GM12878 (cell line): ENCODE measurements around the gene LMF2. TPM values are rescaled to one million over a fixed set of nuclear protein-coding genes. Genes with fewer than 3 reads are reported as not detected.

ENCODE experiments used
- BRCA1 ChIP-seq: IDR thresholded peaks from 2 replicates; pipeline ENCODE4 v1.6.1; 2011; ENCODE audit warnings: low read depth, low read length, improper control_type of control experiment
- CHD2 ChIP-seq: IDR thresholded peaks from 2 replicates; pipeline ENCODE4 v1.6.1; 2011; ENCODE audit warnings: low read depth, low read length, improper control_type of control experiment, borderline replicate concordance
- EP300 ChIP-seq, 2 experiments: fragments of 150-350 bp in 1 of 2; IDR thresholded peaks; 2 replicates each; pipeline ENCODE4 v1.6.1; 2011 to 2012; ENCODE audit warnings: low read depth in 2 of 2, low read length in 2 of 2, borderline replicate concordance in 1 of 2, improper control_type of control experiment in 1 of 2, inconsistent platforms in 1 of 2; ENCODE audit not compliant: control insufficient read depth in 1 of 2
- FOS ChIP-seq: IDR thresholded peaks from 3 replicates; pipeline ENCODE4 v1.6.1; 2011; ENCODE audit warnings: borderline replicate concordance; ENCODE audit not compliant: insufficient read length; ENCODE audit errors: extremely low read depth
- FOXM1 ChIP-seq: IDR thresholded peaks from 2 replicates; pipeline ENCODE4 v1.6.1; 2012; ENCODE audit warnings: low read depth, mild to moderate bottlenecking, inconsistent platforms, low read length, moderate library complexity
- KDM1A ChIP-seq: fragments of 200-600 bp; sonication (generic); IDR thresholded peaks from 2 replicates; pipeline ENCODE4 v1.6.1; 2016; ENCODE audit warnings: borderline replicate concordance
- PAX5 ChIP-seq: IDR thresholded peaks from 2 replicates; pipeline ENCODE4 v1.6.1; 2011; ENCODE audit warnings: low read depth, low read length, borderline replicate concordance
- RB1 ChIP-seq: fragments of 450-650 bp; formaldehyde crosslinking; IDR thresholded peaks from 2 replicates; pipeline ENCODE4 v1.6.1; 2017; ENCODE audit warnings: mild to moderate bottlenecking, borderline replicate concordance
- SIX5 ChIP-seq: IDR thresholded peaks from 2 replicates; pipeline ENCODE4 v1.6.1; 2011; ENCODE audit warnings: mild to moderate bottlenecking, low read depth, low read length, moderate library complexity; ENCODE audit not compliant: severe bottlenecking
- SREBF2 ChIP-seq: IDR thresholded peaks from 2 replicates; pipeline ENCODE4 v1.6.1; 2012; ENCODE audit warnings: mild to moderate bottlenecking, low read length
- SUPT20H ChIP-seq: IDR thresholded peaks from 2 replicates; pipeline ENCODE4 v1.6.1; 2011; ENCODE audit warnings: low read depth, mild to moderate bottlenecking, low read length, moderate library complexity, borderline replicate concordance; ENCODE audit not compliant: control insufficient read depth
- TAF1 ChIP-seq: IDR thresholded peaks from 2 replicates; pipeline ENCODE4 v1.6.1; 2011; ENCODE audit warnings: mild to moderate bottlenecking, low read depth, low read length, borderline replicate concordance
- TARDBP ChIP-seq: IDR thresholded peaks from 2 replicates; pipeline ENCODE4 v1.6.1; 2016; ENCODE audit warnings: borderline replicate concordance
- TCF12 ChIP-seq: IDR thresholded peaks from 2 replicates; pipeline ENCODE4 v1.6.1; 2011; ENCODE audit warnings: low read depth, mild to moderate bottlenecking, low read length
- TCF3 ChIP-seq: IDR thresholded peaks from 2 replicates; pipeline ENCODE4 v1.6.1; 2012; ENCODE audit warnings: low read depth, mild to moderate bottlenecking, low read length, borderline replicate concordance; ENCODE audit not compliant: insufficient read depth
- TCF7 ChIP-seq: IDR thresholded peaks from 2 replicates; pipeline ENCODE4 v1.6.1; 2014; ENCODE audit warnings: antibody characterized with exemption, borderline replicate concordance
- YY1 ChIP-seq: IDR thresholded peaks from 2 replicates; pipeline ENCODE4 v1.6.1; 2011; ENCODE audit warnings: low read depth, mild to moderate bottlenecking, low read length
- ZBTB4 ChIP-seq: fragments of 450-650 bp; formaldehyde crosslinking; IDR thresholded peaks from 2 replicates; pipeline ENCODE4 v1.4.0; 2022; ENCODE audit warnings: mild to moderate bottlenecking, moderate library complexity
- ZNF207 ChIP-seq: fragments of 450-650 bp; IDR thresholded peaks from 2 replicates; pipeline ENCODE4 v1.6.1; 2014; ENCODE audit warnings: antibody characterized with exemption, mild to moderate bottlenecking, borderline replicate concordance
- ZNF384 ChIP-seq: IDR thresholded peaks from 2 replicates; pipeline ENCODE4 v1.6.1; 2012; ENCODE audit warnings: low read depth, mild to moderate bottlenecking, low read length, improper control_type of control experiment, borderline replicate concordance
- ZNF622 ChIP-seq: fragments of 450-650 bp; IDR thresholded peaks from 2 replicates; pipeline ENCODE4 v1.6.1; 2017; ENCODE audit warnings: mild to moderate bottlenecking, inconsistent platforms
- polyA plus RNA-seq, 11 experiments: library from polyadenylated mRNA; depleted of rRNA in 4 of 11; unstranded in 6 of 11; stranded (reverse) in 5 of 11; fragments of >200 nt; fragmentation: Nextera tagmentation in 4 of 11; fragmentation: Illumina TruSeq in 1 of 11; extraction: Ambion mirVana in 4 of 11; extraction: Trizol in 1 of 11; gene quantifications; 1 replicate in 1 of 11; 2 replicates in 10 of 11; pipeline versions ENCODE4 v1.2.1 to v1.2.3, GENCODE V29; 2011 to 2016; ENCODE audit warnings: inconsistent platforms in 2 of 11, missing spikeins in 2 of 11, low read depth in 1 of 11
- total RNA-seq, 4 experiments: library from RNA; depleted of rRNA in 3 of 4; stranded (reverse); fragments of >200 nt in 3 of 4; fragmentation: Illumina TruSeq in 1 of 4; extraction: Trizol in 1 of 4; gene quantifications; 2 replicates each; pipeline versions ENCODE4 v1.2.1 to v1.2.3, GENCODE V29; 2013 to 2021
- TF ChIP-seq, protein P1 (sequence below): fragments of 450-650 bp; IDR thresholded peaks from 2 replicates; pipeline ENCODE4 v1.6.1; 2017; ENCODE audit warnings: mild to moderate bottlenecking, moderate library complexity
- TF ChIP-seq, protein P2 (sequence below): IDR thresholded peaks from 2 replicates; pipeline ENCODE4 v1.6.1; 2012; ENCODE audit warnings: low read depth, low read length, improper control_type of control experiment

The LMF2 gene
- total and polyA plus RNA-seq, 10 of the 15 experiments (the other 5 are each of a cell fraction or from before 2014, with no cell fraction given): 0.08 to 57.5 (median 21.2) TPM

- TF ChIP-seq, protein P1, sequence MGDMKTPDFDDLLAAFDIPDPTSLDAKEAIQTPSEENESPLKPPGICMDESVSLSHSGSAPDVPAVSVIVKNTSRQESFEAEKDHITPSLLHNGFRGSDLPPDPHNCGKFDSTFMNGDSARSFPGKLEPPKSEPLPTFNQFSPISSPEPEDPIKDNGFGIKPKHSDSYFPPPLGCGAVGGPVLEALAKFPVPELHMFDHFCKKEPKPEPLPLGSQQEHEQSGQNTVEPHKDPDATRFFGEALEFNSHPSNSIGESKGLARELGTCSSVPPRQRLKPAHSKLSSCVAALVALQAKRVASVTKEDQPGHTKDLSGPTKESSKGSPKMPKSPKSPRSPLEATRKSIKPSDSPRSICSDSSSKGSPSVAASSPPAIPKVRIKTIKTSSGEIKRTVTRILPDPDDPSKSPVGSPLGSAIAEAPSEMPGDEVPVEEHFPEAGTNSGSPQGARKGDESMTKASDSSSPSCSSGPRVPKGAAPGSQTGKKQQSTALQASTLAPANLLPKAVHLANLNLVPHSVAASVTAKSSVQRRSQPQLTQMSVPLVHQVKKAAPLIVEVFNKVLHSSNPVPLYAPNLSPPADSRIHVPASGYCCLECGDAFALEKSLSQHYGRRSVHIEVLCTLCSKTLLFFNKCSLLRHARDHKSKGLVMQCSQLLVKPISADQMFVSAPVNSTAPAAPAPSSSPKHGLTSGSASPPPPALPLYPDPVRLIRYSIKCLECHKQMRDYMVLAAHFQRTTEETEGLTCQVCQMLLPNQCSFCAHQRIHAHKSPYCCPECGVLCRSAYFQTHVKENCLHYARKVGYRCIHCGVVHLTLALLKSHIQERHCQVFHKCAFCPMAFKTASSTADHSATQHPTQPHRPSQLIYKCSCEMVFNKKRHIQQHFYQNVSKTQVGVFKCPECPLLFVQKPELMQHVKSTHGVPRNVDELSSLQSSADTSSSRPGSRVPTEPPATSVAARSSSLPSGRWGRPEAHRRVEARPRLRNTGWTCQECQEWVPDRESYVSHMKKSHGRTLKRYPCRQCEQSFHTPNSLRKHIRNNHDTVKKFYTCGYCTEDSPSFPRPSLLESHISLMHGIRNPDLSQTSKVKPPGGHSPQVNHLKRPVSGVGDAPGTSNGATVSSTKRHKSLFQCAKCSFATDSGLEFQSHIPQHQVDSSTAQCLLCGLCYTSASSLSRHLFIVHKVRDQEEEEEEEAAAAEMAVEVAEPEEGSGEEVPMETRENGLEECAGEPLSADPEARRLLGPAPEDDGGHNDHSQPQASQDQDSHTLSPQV: peak; percentile 25; the same call in 1 of the 2 replicates
- TF ChIP-seq TCF12: no peak
- TF ChIP-seq, protein P2, sequence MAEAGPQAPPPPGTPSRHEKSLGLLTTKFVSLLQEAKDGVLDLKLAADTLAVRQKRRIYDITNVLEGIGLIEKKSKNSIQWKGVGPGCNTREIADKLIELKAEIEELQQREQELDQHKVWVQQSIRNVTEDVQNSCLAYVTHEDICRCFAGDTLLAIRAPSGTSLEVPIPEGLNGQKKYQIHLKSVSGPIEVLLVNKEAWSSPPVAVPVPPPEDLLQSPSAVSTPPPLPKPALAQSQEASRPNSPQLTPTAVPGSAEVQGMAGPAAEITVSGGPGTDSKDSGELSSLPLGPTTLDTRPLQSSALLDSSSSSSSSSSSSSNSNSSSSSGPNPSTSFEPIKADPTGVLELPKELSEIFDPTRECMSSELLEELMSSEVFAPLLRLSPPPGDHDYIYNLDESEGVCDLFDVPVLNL: no peak
- TF ChIP-seq TCF7: no peak
- TF ChIP-seq SUPT20H: no peak
- peak; percentile 65 for TF ChIP-seq YY1
- peak; percentile 14; the same call in 1 of the 2 replicates for TF ChIP-seq RB1
- TF ChIP-seq BRCA1: no peak
- no peak for TF ChIP-seq ZNF384
- TF ChIP-seq ZBTB4 (CRISPR knock-in tag): no peak
- no peak for TF ChIP-seq ZNF622
- no peak for TF ChIP-seq TAF1
- peak; percentile 77; the same call in 1 of the 2 replicates for TF ChIP-seq PAX5
- no peak for TF ChIP-seq SIX5
- no peak for TF ChIP-seq FOXM1
- peak; percentile 72; the same call in 1 of the 2 replicates for TF ChIP-seq ZNF207
- TF ChIP-seq TARDBP: no peak
- TF ChIP-seq FOS: no peak
- no peak for TF ChIP-seq EP300 (IDR thresholded peaks at IDR 0.05; ENCODE audit: borderline replicate concordance in 1 of 2, control insufficient read depth in 1 of 2, low read depth in 2 of 2, low read length in 2 of 2)
- TF ChIP-seq CHD2: no peak
- TF ChIP-seq KDM1A: no peak
- TF ChIP-seq SREBF2: no peak
- TF ChIP-seq TCF3: peak; percentile 52; the same call in 1 of the 2 replicates
These were observed 36.7 kb upstream of the LMF2 start (continued) for GRCh38 chr22:50544078-50544745.
